Left forelimb (tissue), 1 donor: ENCODE data around the gene GRM5.
"Not testable (repeated sequence)": the region's sequence is repeated elsewhere in the genome, so short reads cannot be mapped to it uniquely, and the experiment has no call there.

Source experiments
- DNase-seq: peaks from one replicate; pipeline ENCODE4 v3.0.0-alpha.2; 2018; ENCODE audit warnings: low spot score

Gene GRM5

DNA sequence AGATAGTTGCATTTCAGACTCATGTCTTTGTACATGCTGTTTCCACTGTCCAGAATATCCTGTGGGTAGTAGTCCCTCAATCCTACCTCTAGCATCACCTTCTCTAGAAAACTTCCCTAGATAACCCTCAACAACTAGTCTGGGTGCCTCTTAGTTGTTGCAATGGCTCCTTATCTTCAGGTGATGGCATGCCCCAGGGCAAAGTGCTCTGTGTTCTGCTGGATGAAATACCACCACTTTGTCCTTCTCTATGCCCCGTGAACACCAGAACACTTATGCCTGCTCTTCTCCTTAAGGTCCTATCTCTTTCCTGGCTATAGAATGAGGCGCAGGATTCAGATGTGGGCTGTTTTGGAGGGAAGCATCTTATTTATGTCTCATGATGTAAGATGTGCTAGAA is 569.9 kb downstream of the GRM5 start:
- DNase-seq, result no peak

GRCh38 chr11:88494848-88495247 is 570.9 kb downstream of the GRM5 start:
- DNase-seq, result no peak

- no peak for DNase-seq
Measured at GRCh38 chr11:88491674-88492073, 574.1 kb downstream of the GRM5 start.

GRCh38 chr11:88489030-88489429 is 576.8 kb downstream of the GRM5 start:
- DNase-seq, result no peak

GRCh38 chr11:88487646-88488045 is 578.1 kb downstream of the GRM5 start:
- no peak for DNase-seq

DNA sequence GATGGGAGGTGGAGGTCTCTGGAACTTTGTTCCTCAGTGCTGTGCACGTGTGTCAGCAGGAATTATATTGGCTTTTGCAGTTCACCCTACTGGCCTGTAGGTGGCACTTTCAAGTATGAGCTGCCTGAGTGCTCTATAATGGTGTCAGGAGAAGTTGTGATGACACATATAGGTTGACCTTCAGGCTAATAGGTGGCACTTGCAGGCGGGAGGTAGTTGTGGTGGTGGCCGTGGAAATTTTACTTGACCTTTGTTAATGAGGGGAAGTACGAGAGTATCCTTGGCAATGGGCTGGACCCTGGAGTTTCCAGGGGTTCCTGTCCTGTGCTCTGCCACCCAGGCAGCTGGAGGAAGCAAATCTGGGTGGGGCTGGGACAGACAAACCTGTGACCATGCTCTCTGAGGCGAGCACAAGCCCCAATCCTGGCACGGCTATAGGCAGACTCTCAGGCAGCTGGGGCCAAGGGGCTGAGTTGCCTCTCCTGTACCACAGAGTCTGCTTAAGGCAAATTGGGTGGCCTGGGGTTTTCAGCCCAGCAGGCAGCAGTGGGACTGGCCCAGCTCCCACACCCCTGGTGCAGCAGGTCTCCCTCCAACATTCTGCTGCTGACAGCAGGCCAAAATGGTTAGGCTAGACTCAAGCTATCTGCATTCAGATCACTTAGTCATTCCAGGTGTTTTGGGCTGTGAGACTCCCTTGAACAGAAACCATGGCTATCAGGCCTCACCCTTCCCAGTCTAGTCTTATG is 580.7 kb downstream of the GRM5 start:
- no peak for DNase-seq

DNA sequence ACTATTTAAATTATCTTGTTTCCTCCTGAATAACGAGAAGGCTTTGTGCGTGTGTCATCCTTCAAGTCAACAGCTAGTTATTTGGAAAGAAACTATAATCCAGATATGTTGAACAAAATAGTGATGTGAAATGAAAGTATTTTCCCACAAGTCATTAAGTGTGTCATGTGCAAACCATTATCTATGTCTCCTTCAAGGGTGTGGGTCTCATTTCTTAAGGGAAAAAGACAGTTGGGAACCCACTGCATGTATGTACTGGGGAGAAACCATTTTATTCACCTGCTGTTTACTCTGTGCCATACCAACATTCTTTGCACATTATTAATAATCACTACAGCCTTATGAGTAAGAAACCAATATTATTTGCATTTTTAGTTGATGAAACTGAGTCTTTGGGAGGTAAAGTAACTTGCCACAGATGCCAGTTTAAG is 582.9 kb downstream of the GRM5 start:
- DNase-seq, result no peak

GRCh38 chr11:88480223-88480622 is 585.6 kb downstream of the GRM5 start:
- DNase-seq, result no peak

DNA sequence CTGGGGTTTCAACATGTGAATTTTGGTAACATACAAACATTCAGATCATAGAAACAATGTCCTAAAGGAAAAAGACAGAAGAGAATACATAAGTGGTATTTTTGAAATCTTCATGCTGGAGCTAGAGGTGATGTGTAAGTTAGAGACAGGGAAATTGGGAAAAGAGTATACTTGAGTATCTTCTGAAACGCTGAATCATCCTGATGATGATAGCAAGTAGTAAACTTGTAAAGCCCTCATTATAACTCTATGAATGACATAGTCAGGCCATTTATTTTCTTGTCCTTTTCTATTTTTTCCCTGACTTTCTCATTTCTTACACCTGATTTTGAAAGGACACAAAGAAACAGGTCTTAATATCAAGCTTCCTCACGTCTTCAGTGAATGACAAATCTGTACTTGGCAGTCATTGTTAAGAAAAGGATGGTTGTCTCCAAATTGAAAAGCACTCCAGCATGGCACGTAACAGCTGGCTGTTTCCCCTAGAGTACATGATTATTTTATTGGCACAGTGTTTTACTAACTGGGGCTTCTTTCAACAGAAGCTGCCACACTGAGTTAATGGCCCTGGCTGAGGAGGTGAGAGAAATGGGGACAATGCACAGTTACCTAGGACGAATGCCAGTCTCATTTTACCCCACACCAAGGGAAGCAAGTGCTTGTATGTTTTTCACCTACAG is 587.5 kb downstream of the GRM5 start:
- no peak for DNase-seq

DNA sequence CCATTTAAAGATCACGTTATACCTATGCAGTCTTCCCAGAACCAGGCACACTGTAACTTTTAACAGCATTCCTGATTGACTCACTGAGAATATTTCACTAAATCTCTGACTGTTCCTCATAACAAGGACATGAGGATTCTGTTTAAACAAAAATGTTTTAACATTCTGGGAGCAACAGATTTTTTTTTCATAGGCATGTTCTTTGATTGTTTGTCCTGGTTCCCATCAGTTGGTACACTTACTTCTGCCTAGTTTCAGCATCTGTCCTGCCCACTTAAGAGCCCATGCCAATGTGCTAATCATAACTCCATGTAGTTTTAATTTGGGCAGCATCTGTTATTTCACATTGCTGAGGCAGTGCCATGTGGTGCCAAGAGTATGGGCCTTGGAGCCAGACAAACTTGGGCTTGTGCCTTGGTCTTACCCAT is 589.8 kb downstream of the GRM5 start:
- DNase-seq, result no peak

DNA sequence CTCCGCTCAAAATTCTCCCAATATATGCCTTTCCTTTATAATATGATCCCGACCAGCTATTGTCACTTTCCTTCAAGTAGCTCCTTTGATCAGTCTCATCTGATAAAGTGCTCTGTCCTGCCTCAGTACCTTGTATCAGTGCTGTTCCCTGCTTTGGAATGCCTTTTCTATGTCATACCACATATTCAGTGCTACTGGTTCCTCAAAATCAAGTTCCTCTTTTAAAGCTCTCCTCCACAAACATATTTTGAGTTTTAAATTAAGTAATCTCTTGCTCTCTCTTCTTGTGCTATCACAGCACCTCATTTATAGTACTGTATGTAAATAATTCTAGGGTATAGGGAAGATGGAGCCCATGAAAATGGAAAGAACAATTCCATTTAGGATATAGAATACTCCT is 591.1 kb downstream of the GRM5 start:
- no peak for DNase-seq

- DNase-seq, result no peak
Measured at GRCh38 chr11:88469561-88470225, 596.1 kb downstream of the GRM5 start.

GRCh38 chr11:88464528-88464927 is 601.3 kb downstream of the GRM5 start:
- DNase-seq, result no peak

- DNase-seq, result not testable (repeated sequence)
Measured at GRCh38 chr11:88463301-88463700, 602.5 kb downstream of the GRM5 start.

DNA sequence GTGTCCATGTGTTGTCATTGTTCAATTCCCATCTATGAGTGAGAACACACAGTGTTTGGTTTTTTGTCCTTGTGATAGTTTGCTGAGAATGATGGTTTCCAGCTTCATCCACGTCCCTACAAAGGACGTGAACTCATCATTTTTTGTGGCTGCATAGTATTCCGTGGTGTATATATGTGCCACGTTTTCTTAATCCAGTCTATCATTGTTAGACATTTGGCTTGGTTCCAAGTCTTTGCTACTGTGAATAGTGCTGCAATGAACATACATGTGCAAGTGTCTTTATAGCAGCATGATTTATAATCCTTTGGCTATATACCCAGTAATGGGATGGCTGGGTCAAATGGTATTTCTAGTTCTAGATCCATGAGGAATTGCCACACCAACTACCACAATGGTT is 607.7 kb downstream of the GRM5 start:
- not testable (repeated sequence) for DNase-seq

- DNase-seq, result no peak
Measured at GRCh38 chr11:88455974-88456373, 609.8 kb downstream of the GRM5 start.

GRCh38 chr11:88454881-88455280 is 610.9 kb downstream of the GRM5 start:
- no peak for DNase-seq
